Stimulated activated memory B cell treated with anti-CD40 and anti-IgM and Interleukin-4, amounts not matched to agents 10 μg/mL and 1 μg/mL and 100 μg/mL, for 72 hours (primary cell): Measurements from ENCODE around the gene DAAM1.

Experiments
- ATAC-seq: fragments of 150-1000 bp; cut with Tn5 transposase; 2 replicates; pipeline ENCODE4 v1.10.0; 2021
- H3K27ac Mint-ChIP-seq: one replicate; pipeline ENCODE4 v1.8.0; 2022; ENCODE audit warnings: mild to moderate bottlenecking, mixed read lengths
- H3K27me3 Mint-ChIP-seq: one replicate; pipeline ENCODE4 v1.8.0; 2022; ENCODE audit warnings: mixed read lengths
- H3K36me3 Mint-ChIP-seq: one replicate; pipeline ENCODE4 v1.8.0; 2022; ENCODE audit warnings: mixed read lengths
- H3K4me1 Mint-ChIP-seq: one replicate; pipeline ENCODE4 v1.8.0; 2022; ENCODE audit warnings: mixed read lengths
- H3K4me3 Mint-ChIP-seq: one replicate; pipeline ENCODE4 v1.8.0; 2022; ENCODE audit warnings: mild to moderate bottlenecking, moderate library complexity, mixed read lengths
- H3K9me3 Mint-ChIP-seq: one replicate; pipeline ENCODE4 v1.8.0; 2022; ENCODE audit warnings: mixed read lengths

Gene DAAM1

GRCh38 chr14:59177262-59177661, 11.2 kb upstream of the DAAM1 start:
- H3K4me3 Mint-ChIP-seq: no peak overlapping the region
- ATAC-seq: no peak

GRCh38 chr14:59181791-59182190, 6.7 kb upstream of the DAAM1 start:
- no peaks in the 10 kb centered on the region for H3K27me3 Mint-ChIP-seq
- H3K36me3 Mint-ChIP-seq: no peaks in the 10 kb centered on the region
- no peaks in the 10 kb centered on the region for H3K9me3 Mint-ChIP-seq
- no peak overlapping the region for H3K4me3 Mint-ChIP-seq
- no peak overlapping the region for H3K27ac Mint-ChIP-seq
- no peaks in the 10 kb centered on the region for H3K4me1 Mint-ChIP-seq
- ATAC-seq: no peak

More at GRCh38 chr14:59177262-59177661, 11.2 kb upstream of the DAAM1 start:
- no peak overlapping the region for H3K27ac Mint-ChIP-seq
- H3K36me3 Mint-ChIP-seq: no peaks in the 10 kb centered on the region
- peaks cover 17% of the 10 kb centered on the region for H3K4me1 Mint-ChIP-seq
- no peaks in the 10 kb centered on the region for H3K9me3 Mint-ChIP-seq
- no peaks in the 10 kb centered on the region for H3K27me3 Mint-ChIP-seq

- Mint-ChIP-seq H3K27ac (no peak overlapping the region), H3K4me1 (peaks cover 5% of the 10 kb centered on the region), H3K9me3 (no peaks in the 10 kb centered on the region), H3K36me3 (no peaks in the 10 kb centered on the region), H3K4me3 (no peak overlapping the region), H3K27me3 (no peaks in the 10 kb centered on the region)
- ATAC-seq: no peak
Measured at GRCh38 chr14:59182641-59183040, 5.8 kb upstream of the DAAM1 start.

GRCh38 chr14:59183150-59183549, 5.3 kb upstream of the DAAM1 start:
- no peak overlapping the region for H3K4me3 Mint-ChIP-seq
- H3K27ac Mint-ChIP-seq: no peak overlapping the region
- peaks cover 8% of the 10 kb centered on the region for H3K4me1 Mint-ChIP-seq
- ATAC-seq: no peak
- no peaks in the 10 kb centered on the region for H3K9me3 Mint-ChIP-seq
- no peaks in the 10 kb centered on the region for H3K36me3 Mint-ChIP-seq
- H3K27me3 Mint-ChIP-seq: no peaks in the 10 kb centered on the region

GRCh38 chr14:59184396-59184795, 4.1 kb upstream of the DAAM1 start:
- Mint-ChIP-seq H3K4me1 (peaks cover 10% of the 10 kb centered on the region), H3K9me3 (no peaks in the 10 kb centered on the region), H3K36me3 (no peaks in the 10 kb centered on the region), H3K4me3 (no peak overlapping the region), H3K27ac (no peak overlapping the region), H3K27me3 (no peaks in the 10 kb centered on the region)
- no peak for ATAC-seq

- no peaks in the 10 kb centered on the region for H3K27me3 Mint-ChIP-seq
- no peaks in the 10 kb centered on the region for H3K9me3 Mint-ChIP-seq
- no peaks in the 10 kb centered on the region for H3K36me3 Mint-ChIP-seq
- ATAC-seq: no peak
- H3K4me3 Mint-ChIP-seq: no peak overlapping the region
- H3K27ac Mint-ChIP-seq: no peak overlapping the region
- H3K4me1 Mint-ChIP-seq: peaks cover 22% of the 10 kb centered on the region
Measured at GRCh38 chr14:59185676-59186075, 2.8 kb upstream of the DAAM1 start.

- Mint-ChIP-seq H3K27me3 (no peaks in the 10 kb centered on the region), H3K4me1 (peaks cover 22% of the 10 kb centered on the region), H3K36me3 (no peaks in the 10 kb centered on the region), H3K4me3 (no peak overlapping the region), H3K9me3 (no peaks in the 10 kb centered on the region), H3K27ac (no peak overlapping the region)
- ATAC-seq: no peak
Measured at GRCh38 chr14:59186306-59186705, 2.2 kb upstream of the DAAM1 start.

GRCh38 chr14:59187118-59187517, 1.3 kb upstream of the DAAM1 start:
- no peaks in the 10 kb centered on the region for H3K27me3 Mint-ChIP-seq
- peak overlapping the region; percentile 72 for H3K27ac Mint-ChIP-seq
- peak overlapping the region; percentile 90 for H3K4me3 Mint-ChIP-seq
- H3K4me1 Mint-ChIP-seq: peaks cover 29% of the 10 kb centered on the region
- no peaks in the 10 kb centered on the region for H3K9me3 Mint-ChIP-seq
- H3K36me3 Mint-ChIP-seq: no peaks in the 10 kb centered on the region
- ATAC-seq: no peak

GRCh38 chr14:59187802-59188460, 536 bp upstream of the DAAM1 start:
- H3K36me3 Mint-ChIP-seq: no peaks in the 10 kb centered on the region
- H3K27ac Mint-ChIP-seq: peak overlapping the region; percentile 72
- H3K9me3 Mint-ChIP-seq: no peaks in the 10 kb centered on the region
- H3K4me3 Mint-ChIP-seq: peak overlapping the region; percentile 90
- peaks cover 35% of the 10 kb centered on the region for H3K4me1 Mint-ChIP-seq
- peak; percentile 36 for ATAC-seq
- no peaks in the 10 kb centered on the region for H3K27me3 Mint-ChIP-seq

GRCh38 chr14:59189091-59189785, 771 bp downstream of the DAAM1 start:
- Mint-ChIP-seq H3K4me3 (peak overlapping the region; percentile 90), H3K27ac (peak overlapping the region; percentile 72), H3K4me1 (peaks cover 35% of the 10 kb centered on the region), H3K36me3 (no peaks in the 10 kb centered on the region), H3K9me3 (no peaks in the 10 kb centered on the region), H3K27me3 (no peaks in the 10 kb centered on the region)
- peak; percentile 57 for ATAC-seq

- H3K27ac Mint-ChIP-seq: peak overlapping the region; percentile 72
- no peaks in the 10 kb centered on the region for H3K27me3 Mint-ChIP-seq
- H3K9me3 Mint-ChIP-seq: no peaks in the 10 kb centered on the region
- H3K36me3 Mint-ChIP-seq: no peaks in the 10 kb centered on the region
- H3K4me3 Mint-ChIP-seq: peak overlapping the region; percentile 90
- ATAC-seq: peak; percentile 60
- H3K4me1 Mint-ChIP-seq: peaks cover 35% of the 10 kb centered on the region
Measured at GRCh38 chr14:59189786-59190368, 1.4 kb downstream of the DAAM1 start.

GRCh38 chr14:59190372-59190771, 1.9 kb downstream of the DAAM1 start:
- Mint-ChIP-seq H3K4me3 (peak overlapping the region; percentile 90), H3K4me1 (peaks cover 35% of the 10 kb centered on the region), H3K27ac (peak overlapping the region; percentile 72), H3K36me3 (no peaks in the 10 kb centered on the region), H3K9me3 (no peaks in the 10 kb centered on the region), H3K27me3 (no peaks in the 10 kb centered on the region)
- no peak for ATAC-seq

- no peaks in the 10 kb centered on the region for H3K27me3 Mint-ChIP-seq
- no peak for ATAC-seq
- H3K36me3 Mint-ChIP-seq: no peaks in the 10 kb centered on the region
- H3K4me3 Mint-ChIP-seq: no peak overlapping the region
- peaks cover 34% of the 10 kb centered on the region for H3K4me1 Mint-ChIP-seq
- no peaks in the 10 kb centered on the region for H3K9me3 Mint-ChIP-seq
- no peak overlapping the region for H3K27ac Mint-ChIP-seq
Measured at GRCh38 chr14:59195912-59196311, 7.4 kb downstream of the DAAM1 start.

- H3K27me3 Mint-ChIP-seq: no peaks in the 10 kb centered on the region
- no peaks in the 10 kb centered on the region for H3K9me3 Mint-ChIP-seq
- no peak for ATAC-seq
- H3K36me3 Mint-ChIP-seq: no peaks in the 10 kb centered on the region
- no peak overlapping the region for H3K27ac Mint-ChIP-seq
- peaks cover 22% of the 10 kb centered on the region for H3K4me1 Mint-ChIP-seq
- no peak overlapping the region for H3K4me3 Mint-ChIP-seq
Measured at GRCh38 chr14:59197695-59198262, 9.3 kb downstream of the DAAM1 start.

GRCh38 chr14:59199205-59199604, 10.7 kb downstream of the DAAM1 start:
- Mint-ChIP-seq H3K4me3 (no peak overlapping the region), H3K27me3 (no peaks in the 10 kb centered on the region), H3K4me1 (peaks cover 22% of the 10 kb centered on the region), H3K36me3 (no peaks in the 10 kb centered on the region), H3K27ac (no peak overlapping the region), H3K9me3 (no peaks in the 10 kb centered on the region)
- no peak for ATAC-seq
